ENCODE data around the gene SMPD2.

Gene SMPD2

DNA sequence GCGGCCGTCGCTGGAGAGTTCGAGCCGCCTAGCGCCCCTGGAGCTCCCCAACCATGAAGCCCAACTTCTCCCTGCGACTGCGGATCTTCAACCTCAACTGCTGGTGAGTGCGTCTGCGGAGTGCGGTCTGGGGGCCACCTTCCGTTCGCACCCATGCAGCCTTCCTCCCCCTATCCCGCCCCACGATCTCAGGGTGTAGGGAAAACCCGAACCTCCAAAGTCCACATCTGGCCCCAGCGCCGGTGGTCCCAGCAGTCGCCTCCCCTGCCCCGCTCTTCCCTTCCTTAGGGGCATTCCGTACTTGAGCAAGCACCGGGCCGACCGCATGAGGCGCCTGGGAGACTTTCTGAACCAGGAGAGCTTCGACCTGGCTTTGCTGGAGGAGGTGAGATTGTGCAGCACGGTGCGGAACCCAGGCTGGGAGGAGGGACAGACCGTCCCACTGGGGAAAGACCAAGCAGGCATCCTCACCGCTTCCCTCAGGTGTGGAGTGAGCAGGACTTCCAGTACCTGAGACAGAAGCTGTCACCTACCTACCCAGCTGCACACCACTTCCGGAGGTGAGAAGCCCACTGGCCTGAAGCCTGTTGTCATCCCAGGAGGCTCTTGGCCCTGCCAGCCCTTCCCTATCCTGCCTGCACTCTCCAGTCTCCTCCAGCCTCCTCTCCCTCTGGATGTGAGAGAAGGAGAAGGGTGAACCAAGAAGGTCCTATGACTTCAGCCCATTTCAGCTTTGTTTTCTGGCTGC is 719 bp downstream of the SMPD2 start (continued):
- TF ChIP-seq ZNF10 (tag by site-specific recombination; IDR thresholded peaks at IDR 0.05) (no peak; the same call in 1 of the 2 replicates), OSR2 (tag by site-specific recombination; IDR thresholded peaks at IDR 0.05) (no peak), ZNF777 (tag by site-specific recombination; IDR thresholded peaks at IDR 0.05; ENCODE audit: borderline replicate concordance) (peak; percentile 36; the same call in 1 of the 2 replicates), ZNF138 (tag by site-specific recombination; IDR thresholded peaks at IDR 0.05; ENCODE audit: borderline replicate concordance) (no peak), ZNF792 (tag by site-specific recombination; IDR thresholded peaks at IDR 0.05) (no peak), ZNF596 (tag by site-specific recombination; IDR thresholded peaks at IDR 0.05) (no peak), ZNF768 (tag by site-specific recombination; IDR thresholded peaks at IDR 0.05) (no peak), ZNF248 (tag by site-specific recombination; IDR thresholded peaks at IDR 0.05) (no peak), ZNF394 (tag by site-specific recombination; IDR thresholded peaks at IDR 0.05; ENCODE audit: borderline replicate concordance) (no peak), MZF1 (tag by site-specific recombination; IDR thresholded peaks at IDR 0.05; ENCODE audit: borderline replicate concordance) (no peak), ZNF76 (tag by site-specific recombination; IDR thresholded peaks at IDR 0.05; ENCODE audit: borderline replicate concordance, low read depth) (peak; percentile 65; the same call in 1 of the 2 replicates), ZNF544 (tag by site-specific recombination; IDR thresholded peaks at IDR 0.05) (no peak), ZNF146 (tag by site-specific recombination; IDR thresholded peaks at IDR 0.05) (no peak), ZNF791 (tag by site-specific recombination; IDR thresholded peaks at IDR 0.05) (no peak), ZNF311 (tag by site-specific recombination; IDR thresholded peaks at IDR 0.05; ENCODE audit: borderline replicate concordance) (no peak), ZNF324 (tag by site-specific recombination; IDR thresholded peaks at IDR 0.05) (no peak), ZNF112 (tag by site-specific recombination; IDR thresholded peaks at IDR 0.05) (no peak), ZNF624 (tag by site-specific recombination; IDR thresholded peaks at IDR 0.05) (no peak), ZNF48 (tag by site-specific recombination; IDR thresholded peaks at IDR 0.05) (no peak), ZNF530 (tag by site-specific recombination; IDR thresholded peaks at IDR 0.05; ENCODE audit: low read depth) (no peak), ZBTB48 (tag by site-specific recombination; IDR thresholded peaks at IDR 0.05) (peak; percentile 67; the same call in 1 of the 2 replicates), ZNF174 (tag by site-specific recombination; IDR thresholded peaks at IDR 0.05) (no peak), GFI1B (tag by site-specific recombination; IDR thresholded peaks at IDR 0.05) (no peak)
- TF ChIP-seq, protein P1, sequence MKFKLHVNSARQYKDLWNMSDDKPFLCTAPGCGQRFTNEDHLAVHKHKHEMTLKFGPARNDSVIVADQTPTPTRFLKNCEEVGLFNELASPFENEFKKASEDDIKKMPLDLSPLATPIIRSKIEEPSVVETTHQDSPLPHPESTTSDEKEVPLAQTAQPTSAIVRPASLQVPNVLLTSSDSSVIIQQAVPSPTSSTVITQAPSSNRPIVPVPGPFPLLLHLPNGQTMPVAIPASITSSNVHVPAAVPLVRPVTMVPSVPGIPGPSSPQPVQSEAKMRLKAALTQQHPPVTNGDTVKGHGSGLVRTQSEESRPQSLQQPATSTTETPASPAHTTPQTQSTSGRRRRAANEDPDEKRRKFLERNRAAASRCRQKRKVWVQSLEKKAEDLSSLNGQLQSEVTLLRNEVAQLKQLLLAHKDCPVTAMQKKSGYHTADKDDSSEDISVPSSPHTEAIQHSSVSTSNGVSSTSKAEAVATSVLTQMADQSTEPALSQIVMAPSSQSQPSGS (tag by site-specific recombination; IDR thresholded peaks at IDR 0.05; ENCODE audit: low read depth), result no peak
- TF ChIP-seq, protein P2, sequence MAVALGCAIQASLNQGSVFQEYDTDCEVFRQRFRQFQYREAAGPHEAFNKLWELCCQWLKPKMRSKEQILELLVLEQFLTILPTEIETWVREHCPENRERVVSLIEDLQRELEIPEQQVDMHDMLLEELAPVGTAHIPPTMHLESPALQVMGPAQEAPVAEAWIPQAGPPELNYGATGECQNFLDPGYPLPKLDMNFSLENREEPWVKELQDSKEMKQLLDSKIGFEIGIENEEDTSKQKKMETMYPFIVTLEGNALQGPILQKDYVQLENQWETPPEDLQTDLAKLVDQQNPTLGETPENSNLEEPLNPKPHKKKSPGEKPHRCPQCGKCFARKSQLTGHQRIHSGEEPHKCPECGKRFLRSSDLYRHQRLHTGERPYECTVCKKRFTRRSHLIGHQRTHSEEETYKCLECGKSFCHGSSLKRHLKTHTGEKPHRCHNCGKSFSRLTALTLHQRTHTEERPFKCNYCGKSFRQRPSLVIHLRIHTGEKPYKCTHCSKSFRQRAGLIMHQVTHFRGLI (tag by site-specific recombination; IDR thresholded peaks at IDR 0.05), result no peak
- TF ChIP-seq, protein P3, sequence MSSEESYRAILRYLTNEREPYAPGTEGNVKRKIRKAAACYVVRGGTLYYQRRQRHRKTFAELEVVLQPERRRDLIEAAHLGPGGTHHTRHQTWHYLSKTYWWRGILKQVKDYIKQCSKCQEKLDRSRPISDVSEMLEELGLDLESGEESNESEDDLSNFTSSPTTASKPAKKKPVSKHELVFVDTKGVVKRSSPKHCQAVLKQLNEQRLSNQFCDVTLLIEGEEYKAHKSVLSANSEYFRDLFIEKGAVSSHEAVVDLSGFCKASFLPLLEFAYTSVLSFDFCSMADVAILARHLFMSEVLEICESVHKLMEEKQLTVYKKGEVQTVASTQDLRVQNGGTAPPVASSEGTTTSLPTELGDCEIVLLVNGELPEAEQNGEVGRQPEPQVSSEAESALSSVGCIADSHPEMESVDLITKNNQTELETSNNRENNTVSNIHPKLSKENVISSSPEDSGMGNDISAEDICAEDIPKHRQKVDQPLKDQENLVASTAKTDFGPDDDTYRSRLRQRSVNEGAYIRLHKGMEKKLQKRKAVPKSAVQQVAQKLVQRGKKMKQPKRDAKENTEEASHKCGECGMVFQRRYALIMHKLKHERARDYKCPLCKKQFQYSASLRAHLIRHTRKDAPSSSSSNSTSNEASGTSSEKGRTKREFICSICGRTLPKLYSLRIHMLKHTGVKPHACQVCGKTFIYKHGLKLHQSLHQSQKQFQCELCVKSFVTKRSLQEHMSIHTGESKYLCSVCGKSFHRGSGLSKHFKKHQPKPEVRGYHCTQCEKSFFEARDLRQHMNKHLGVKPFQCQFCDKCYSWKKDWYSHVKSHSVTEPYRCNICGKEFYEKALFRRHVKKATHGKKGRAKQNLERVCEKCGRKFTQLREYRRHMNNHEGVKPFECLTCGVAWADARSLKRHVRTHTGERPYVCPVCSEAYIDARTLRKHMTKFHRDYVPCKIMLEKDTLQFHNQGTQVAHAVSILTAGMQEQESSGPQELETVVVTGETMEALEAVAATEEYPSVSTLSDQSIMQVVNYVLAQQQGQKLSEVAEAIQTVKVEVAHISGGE (tag by site-specific recombination; conservative IDR thresholded peaks at IDR 0.05; ENCODE audit: low read depth), result no peak; the same call in 1 of the 2 replicates
- TF ChIP-seq, protein P4, sequence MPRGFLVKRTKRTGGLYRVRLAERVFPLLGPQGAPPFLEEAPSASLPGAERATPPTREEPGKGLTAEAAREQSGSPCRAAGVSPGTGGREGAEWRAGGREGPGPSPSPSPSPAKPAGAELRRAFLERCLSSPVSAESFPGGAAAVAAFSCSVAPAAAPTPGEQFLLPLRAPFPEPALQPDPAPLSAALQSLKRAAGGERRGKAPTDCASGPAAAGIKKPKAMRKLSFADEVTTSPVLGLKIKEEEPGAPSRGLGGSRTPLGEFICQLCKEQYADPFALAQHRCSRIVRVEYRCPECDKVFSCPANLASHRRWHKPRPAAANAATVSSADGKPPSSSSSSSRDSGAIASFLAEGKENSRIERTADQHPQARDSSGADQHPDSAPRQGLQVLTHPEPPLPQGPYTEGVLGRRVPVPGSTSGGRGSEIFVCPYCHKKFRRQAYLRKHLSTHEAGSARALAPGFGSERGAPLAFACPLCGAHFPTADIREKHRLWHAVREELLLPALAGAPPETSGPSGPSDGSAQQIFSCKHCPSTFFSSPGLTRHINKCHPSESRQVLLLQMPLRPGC (tag by site-specific recombination; IDR thresholded peaks at IDR 0.05), result no peak
- TF ChIP-seq, protein P5, sequence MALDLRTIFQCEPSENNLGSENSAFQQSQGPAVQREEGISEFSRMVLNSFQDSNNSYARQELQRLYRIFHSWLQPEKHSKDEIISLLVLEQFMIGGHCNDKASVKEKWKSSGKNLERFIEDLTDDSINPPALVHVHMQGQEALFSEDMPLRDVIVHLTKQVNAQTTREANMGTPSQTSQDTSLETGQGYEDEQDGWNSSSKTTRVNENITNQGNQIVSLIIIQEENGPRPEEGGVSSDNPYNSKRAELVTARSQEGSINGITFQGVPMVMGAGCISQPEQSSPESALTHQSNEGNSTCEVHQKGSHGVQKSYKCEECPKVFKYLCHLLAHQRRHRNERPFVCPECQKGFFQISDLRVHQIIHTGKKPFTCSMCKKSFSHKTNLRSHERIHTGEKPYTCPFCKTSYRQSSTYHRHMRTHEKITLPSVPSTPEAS (tag by site-specific recombination; IDR thresholded peaks at IDR 0.05), result no peak
- TF ChIP-seq, protein P6, sequence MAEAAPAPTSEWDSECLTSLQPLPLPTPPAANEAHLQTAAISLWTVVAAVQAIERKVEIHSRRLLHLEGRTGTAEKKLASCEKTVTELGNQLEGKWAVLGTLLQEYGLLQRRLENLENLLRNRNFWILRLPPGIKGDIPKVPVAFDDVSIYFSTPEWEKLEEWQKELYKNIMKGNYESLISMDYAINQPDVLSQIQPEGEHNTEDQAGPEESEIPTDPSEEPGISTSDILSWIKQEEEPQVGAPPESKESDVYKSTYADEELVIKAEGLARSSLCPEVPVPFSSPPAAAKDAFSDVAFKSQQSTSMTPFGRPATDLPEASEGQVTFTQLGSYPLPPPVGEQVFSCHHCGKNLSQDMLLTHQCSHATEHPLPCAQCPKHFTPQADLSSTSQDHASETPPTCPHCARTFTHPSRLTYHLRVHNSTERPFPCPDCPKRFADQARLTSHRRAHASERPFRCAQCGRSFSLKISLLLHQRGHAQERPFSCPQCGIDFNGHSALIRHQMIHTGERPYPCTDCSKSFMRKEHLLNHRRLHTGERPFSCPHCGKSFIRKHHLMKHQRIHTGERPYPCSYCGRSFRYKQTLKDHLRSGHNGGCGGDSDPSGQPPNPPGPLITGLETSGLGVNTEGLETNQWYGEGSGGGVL (tag by site-specific recombination; IDR thresholded peaks at IDR 0.05), result peak; percentile 59

Data from HEK293 (cell line).